ENCODE data around the gene CSGALNACT2. TPM values are rescaled to one million over a fixed set of nuclear protein-coding genes. Genes with fewer than 3 reads are reported as not detected.

The CSGALNACT2 gene, protein sequence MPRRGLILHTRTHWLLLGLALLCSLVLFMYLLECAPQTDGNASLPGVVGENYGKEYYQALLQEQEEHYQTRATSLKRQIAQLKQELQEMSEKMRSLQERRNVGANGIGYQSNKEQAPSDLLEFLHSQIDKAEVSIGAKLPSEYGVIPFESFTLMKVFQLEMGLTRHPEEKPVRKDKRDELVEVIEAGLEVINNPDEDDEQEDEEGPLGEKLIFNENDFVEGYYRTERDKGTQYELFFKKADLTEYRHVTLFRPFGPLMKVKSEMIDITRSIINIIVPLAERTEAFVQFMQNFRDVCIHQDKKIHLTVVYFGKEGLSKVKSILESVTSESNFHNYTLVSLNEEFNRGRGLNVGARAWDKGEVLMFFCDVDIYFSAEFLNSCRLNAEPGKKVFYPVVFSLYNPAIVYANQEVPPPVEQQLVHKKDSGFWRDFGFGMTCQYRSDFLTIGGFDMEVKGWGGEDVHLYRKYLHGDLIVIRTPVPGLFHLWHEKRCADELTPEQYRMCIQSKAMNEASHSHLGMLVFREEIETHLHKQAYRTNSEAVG
- 10 to 100 TPM; 45.3 to 48.2 TPM for total RNA-seq
- 10 to 100 TPM; 21.1 to 23.5 TPM for polyA plus RNA-seq

- ChIA-PET CTCF (ENCODE audit: partially characterized antibody) (interaction anchor here (0.6 to 2.8 kb wide), 5 partner anchors 15 to 252 kb away, joined by 3 to 13 read pairs (median 3); no protein-coding TSS in a partner anchor), POLR2A (ENCODE audit: partially characterized antibody) (interaction anchor here (0.6 to 3.9 kb wide), 35 partner anchors 9 to 587 kb away, joined by 3 to 39 read pairs (median 5); partner anchors contain the start of genes BMS1, HNRNPF, ZNF33B and ZNF487)
- peak within 1 kb of the TSS; percentile 89 for H3K27ac ChIP-seq (ENCODE audit: low read depth, low read length)
- Mint-ChIP-seq H3K9me3 (no peaks in the 10 kb centered on the region), H3K27me3 (no peaks in the 10 kb centered on the region), H3K4me3 (peak within 1 kb of the TSS; percentile 91 to 100 (median 98)), H3K4me1 (peaks cover 33 to 56% (median 43%) of the 10 kb centered on the region in 4 donors), H3K27ac (peak within 1 kb of the TSS; percentile 97 to 100 (median 99)), H3K36me3 (peaks cover 0 to 9% of the 10 kb centered on the region in 2 donors)
- H3K36me3 ChIP-seq (ENCODE audit: insufficient read depth, low read length) = no peaks in the 10 kb centered on the region
- H3K4me1 ChIP-seq (ENCODE audit: insufficient read depth, low read length) = peaks cover 49% of the 10 kb centered on the region
- intact Hi-C loops (cut with micrococcal nuclease) = loop anchor here (1.0 to 10.0 kb wide), 11 partner anchors 29 to 586 kb away; partner anchors contain the start of genes BMS1, ZNF239, ZNF32 and ZNF33B
- peak; percentile 88 to 91 (median 90) for DNase-seq
- H3K9me3 ChIP-seq (ENCODE audit: control insufficient read depth in 1 of 2, low read length in 2 of 2) = no peaks in the 10 kb centered on the region
- H3K27me3 ChIP-seq (ENCODE audit: insufficient read depth, low read length) = no peaks in the 10 kb centered on the region
- peak within 1 kb of the TSS; percentile 67 to 92 for H3K4me3 ChIP-seq (ENCODE audit: low read length in 2 of 2)
Measured at GRCh38 chr10:43138021-43138756, at the start of gene CSGALNACT2. Gene CSGALNACT2 (plus strand): TSS chr10:43138445. CDS start chr10:43155150, 16,705 bp downstream.

GRCh38 chr10:43089519-43089918 lies 48.7 kb upstream of the CSGALNACT2 start:
- no peak overlapping the region for H3K4me3 ChIP-seq (ENCODE audit: low read length in 2 of 2)
- H3K4me3 Mint-ChIP-seq = no peak overlapping the region

DNA sequence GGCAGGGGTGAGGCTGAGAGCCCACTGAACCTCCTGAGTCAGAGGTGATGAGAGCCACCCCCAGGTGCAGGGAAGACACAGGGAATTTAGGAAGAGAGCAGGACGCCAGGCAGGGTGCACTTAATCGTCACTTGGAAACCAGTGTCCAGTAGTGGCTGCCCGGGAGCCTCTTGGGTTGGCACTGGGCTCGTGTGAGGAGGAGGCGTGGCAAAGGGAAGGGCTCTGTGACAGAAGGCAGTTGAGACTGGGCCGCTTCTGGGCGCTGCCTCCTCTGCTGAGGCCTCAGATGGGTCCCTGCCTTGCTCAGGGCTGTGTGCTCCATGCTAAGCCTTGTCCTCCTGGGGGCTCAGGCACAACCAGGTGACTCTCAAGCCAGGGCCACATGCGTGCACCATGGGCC lies 48.1 kb upstream of the CSGALNACT2 start:
- Mint-ChIP-seq H3K9me3 (peaks cover 0 to 2% (median 0%) of the 10 kb centered on the region in 8 donors), H3K4me1 (peaks cover 0 to 5% (median 2%) of the 10 kb centered on the region in 4 donors), H3K36me3 (no peaks in the 10 kb centered on the region), H3K27me3 (peaks cover 5 to 8% of the 10 kb centered on the region in 2 donors), H3K4me3 (no peak overlapping the region), H3K27ac (no peak overlapping the region)
- no peak for DNase-seq
- ChIA-PET POLR2A (ENCODE audit: partially characterized antibody) (no interaction called here), CTCF (ENCODE audit: partially characterized antibody) (no interaction called here)
- no peak overlapping the region for H3K27ac ChIP-seq (ENCODE audit: low read depth, low read length)
- H3K4me1 ChIP-seq (ENCODE audit: insufficient read depth, low read length) = no peaks in the 10 kb centered on the region
- no peaks in the 10 kb centered on the region for H3K27me3 ChIP-seq (ENCODE audit: insufficient read depth, low read length)
- H3K36me3 ChIP-seq (ENCODE audit: insufficient read depth, low read length) = no peaks in the 10 kb centered on the region
- H3K9me3 ChIP-seq (ENCODE audit: control insufficient read depth in 1 of 2, low read length in 2 of 2) = no peaks in the 10 kb centered on the region
- no peak overlapping the region for H3K4me3 ChIP-seq (ENCODE audit: low read length in 2 of 2)
- intact Hi-C loops (cut with micrococcal nuclease) = no loop called here

More at GRCh38 chr10:43089519-43089918, 48.7 kb upstream of the CSGALNACT2 start:
- H3K36me3 Mint-ChIP-seq = no peaks in the 10 kb centered on the region
- H3K9me3 Mint-ChIP-seq = peaks cover 0 to 2% (median 0%) of the 10 kb centered on the region in 8 donors
- H3K27me3 Mint-ChIP-seq = peaks cover 6 to 7% of the 10 kb centered on the region in 2 donors
- Histone ChIP-seq H3K4me1 (ENCODE audit: insufficient read depth, low read length) (no peaks in the 10 kb centered on the region), H3K36me3 (ENCODE audit: insufficient read depth, low read length) (no peaks in the 10 kb centered on the region), H3K9me3 (ENCODE audit: control insufficient read depth in 1 of 2, low read length in 2 of 2) (no peaks in the 10 kb centered on the region), H3K27ac (ENCODE audit: low read depth, low read length) (no peak overlapping the region), H3K27me3 (ENCODE audit: insufficient read depth, low read length) (no peaks in the 10 kb centered on the region)
- intact Hi-C loops (cut with micrococcal nuclease) = no loop called here
- DNase-seq = no peak
- peaks cover 0 to 5% (median 2%) of the 10 kb centered on the region in 4 donors for H3K4me1 Mint-ChIP-seq
- ChIA-PET POLR2A (ENCODE audit: partially characterized antibody) (no interaction called here), CTCF (ENCODE audit: partially characterized antibody) (no interaction called here)
- peak overlapping the region in 1 of 7 donors; percentile 12 for H3K27ac Mint-ChIP-seq

- H3K4me1 Mint-ChIP-seq = peaks cover 0 to 5% (median 2%) of the 10 kb centered on the region in 4 donors
Measured at GRCh38 chr10:43090664-43091063, 47.6 kb upstream of the CSGALNACT2 start.

DNA sequence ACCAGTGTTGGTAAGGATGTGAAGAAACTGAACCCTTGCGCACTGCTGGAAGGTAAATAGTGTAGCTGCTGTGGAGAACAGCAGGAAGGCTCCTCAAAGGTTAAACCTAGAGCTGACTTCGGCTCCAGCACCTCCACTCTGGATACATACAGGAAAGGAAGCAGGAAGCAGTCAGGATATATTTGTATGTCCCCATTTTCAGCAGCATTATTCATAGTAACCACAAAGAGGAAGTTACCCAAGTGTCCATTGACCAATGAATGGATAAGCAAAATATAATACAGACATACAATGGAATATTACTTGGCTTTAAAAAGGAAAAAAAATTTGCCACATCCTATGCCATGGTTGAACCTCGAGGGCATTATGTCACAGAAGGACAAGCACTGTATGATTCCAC lies 46.4 kb upstream of the CSGALNACT2 start:
- ChIA-PET POLR2A (ENCODE audit: partially characterized antibody) (no interaction called here), CTCF (ENCODE audit: partially characterized antibody) (interaction anchor here (1.1 kb wide), 1 partner anchor 28 kb away, joined by 3 read pairs; no protein-coding TSS in a partner anchor)
- no peaks in the 10 kb centered on the region for H3K9me3 ChIP-seq (ENCODE audit: control insufficient read depth in 1 of 2, low read length in 2 of 2)
- Mint-ChIP-seq H3K27me3 (peaks cover 5 to 8% of the 10 kb centered on the region in 2 donors), H3K36me3 (no peaks in the 10 kb centered on the region), H3K4me3 (no peak overlapping the region), H3K9me3 (peaks cover 0 to 2% (median 0%) of the 10 kb centered on the region in 8 donors), H3K4me1 (peaks cover 0 to 5% (median 2%) of the 10 kb centered on the region in 4 donors), H3K27ac (no peak overlapping the region)
- no peak overlapping the region for H3K27ac ChIP-seq (ENCODE audit: low read depth, low read length)
- intact Hi-C loops (cut with micrococcal nuclease) = no loop called here
- H3K4me3 ChIP-seq (ENCODE audit: low read length in 2 of 2) = no peak overlapping the region
- H3K4me1 ChIP-seq (ENCODE audit: insufficient read depth, low read length) = no peaks in the 10 kb centered on the region
- no peaks in the 10 kb centered on the region for H3K36me3 ChIP-seq (ENCODE audit: insufficient read depth, low read length)
- DNase-seq = no peak
- no peaks in the 10 kb centered on the region for H3K27me3 ChIP-seq (ENCODE audit: insufficient read depth, low read length)

More at GRCh38 chr10:43090664-43091063, 47.6 kb upstream of the CSGALNACT2 start:
- no peaks in the 10 kb centered on the region for H3K4me1 ChIP-seq (ENCODE audit: insufficient read depth, low read length)
- H3K27ac ChIP-seq (ENCODE audit: low read depth, low read length) = no peak overlapping the region
- no peak for DNase-seq
- no peaks in the 10 kb centered on the region for H3K27me3 ChIP-seq (ENCODE audit: insufficient read depth, low read length)
- H3K4me3 ChIP-seq (ENCODE audit: low read length in 2 of 2) = no peak overlapping the region
- Mint-ChIP-seq H3K27me3 (peaks cover 5 to 8% of the 10 kb centered on the region in 2 donors), H3K4me3 (no peak overlapping the region), H3K9me3 (peaks cover 0 to 2% (median 0%) of the 10 kb centered on the region in 8 donors), H3K27ac (no peak overlapping the region), H3K36me3 (no peaks in the 10 kb centered on the region)
- H3K36me3 ChIP-seq (ENCODE audit: insufficient read depth, low read length) = no peaks in the 10 kb centered on the region
- POLR2A ChIA-PET (ENCODE audit: partially characterized antibody) = no interaction called here
- CTCF ChIA-PET (ENCODE audit: partially characterized antibody) = no interaction called here
- intact Hi-C loops (cut with micrococcal nuclease) = no loop called here
- no peaks in the 10 kb centered on the region for H3K9me3 ChIP-seq (ENCODE audit: control insufficient read depth in 1 of 2, low read length in 2 of 2)

- H3K36me3 Mint-ChIP-seq = no peaks in the 10 kb centered on the region
- Histone ChIP-seq H3K4me3 (ENCODE audit: low read length in 2 of 2) (no peak overlapping the region), H3K36me3 (ENCODE audit: insufficient read depth, low read length) (no peaks in the 10 kb centered on the region), H3K9me3 (ENCODE audit: control insufficient read depth in 1 of 2, low read length in 2 of 2) (no peaks in the 10 kb centered on the region), H3K4me1 (ENCODE audit: insufficient read depth, low read length) (no peaks in the 10 kb centered on the region), H3K27ac (ENCODE audit: low read depth, low read length) (no peak overlapping the region), H3K27me3 (ENCODE audit: insufficient read depth, low read length) (no peaks in the 10 kb centered on the region)
- intact Hi-C loops (cut with micrococcal nuclease) = no loop called here
- peak in 1 of 5 donors; percentile 3 for DNase-seq
- no peak overlapping the region for H3K4me3 Mint-ChIP-seq
- no peak overlapping the region for H3K27ac Mint-ChIP-seq
- ChIA-PET CTCF (ENCODE audit: partially characterized antibody) (no interaction called here), POLR2A (ENCODE audit: partially characterized antibody) (interaction anchor here (0.6 kb wide), 1 partner anchor 289 kb away, joined by 3 read pairs; no protein-coding TSS in a partner anchor)
- H3K4me1 Mint-ChIP-seq = peaks cover 0 to 4% (median 2%) of the 10 kb centered on the region in 4 donors
- H3K9me3 Mint-ChIP-seq = no peaks in the 10 kb centered on the region
- H3K27me3 Mint-ChIP-seq = peaks cover 0 to 8% of the 10 kb centered on the region in 2 donors
Measured at GRCh38 chr10:43093423-43094076, 44.7 kb upstream of the CSGALNACT2 start.

Data from CD4-positive, alpha-beta memory T cell (primary cell).